NK-92 (cell line): ENCODE results near the gene CDC16.
"Not testable (repeated sequence)": the region's sequence is repeated elsewhere in the genome, so short reads cannot be mapped to it uniquely, and the experiment has no call there.

Experiments
- DNase-seq: peaks from one replicate; lab custom pipeline; 2025; ENCODE audit not compliant: unreplicated experiment; lab: John Stamatoyannopoulos, UW

The CDC16 gene

GRCh38 chr13:114227528-114227927 is 7.2 kb upstream of the CDC16 start:
- DNase-seq, result no peak

- no peak for DNase-seq
Observed at GRCh38 chr13:114228176-114228575, 6.5 kb upstream of the CDC16 start.

- no peak for DNase-seq
Observed at GRCh38 chr13:114229506-114229905, 5.2 kb upstream of the CDC16 start.

- DNase-seq, result no peak
Observed at GRCh38 chr13:114230117-114230516, 4.6 kb upstream of the CDC16 start.

- DNase-seq, result no peak
Observed at GRCh38 chr13:114230575-114230974, 4.1 kb upstream of the CDC16 start.

- no peak for DNase-seq
Observed at GRCh38 chr13:114231886-114232285, 2.8 kb upstream of the CDC16 start.

- DNase-seq, result no peak
Observed at GRCh38 chr13:114234266-114234644, 442 bp upstream of the CDC16 start.

- no peak for DNase-seq
Observed at GRCh38 chr13:114235697-114236096, 1.0 kb downstream of the CDC16 start.

GRCh38 chr13:114236227-114236626 is 1.5 kb downstream of the CDC16 start:
- no peak for DNase-seq

- DNase-seq, result no peak
Observed at GRCh38 chr13:114237415-114238112, 2.9 kb downstream of the CDC16 start.

- no peak for DNase-seq
Observed at GRCh38 chr13:114241918-114242317, 7.2 kb downstream of the CDC16 start.

GRCh38 chr13:114243971-114244370 is 9.3 kb downstream of the CDC16 start:
- no peak for DNase-seq

- no peak for DNase-seq
Observed at GRCh38 chr13:114244637-114245036, 9.9 kb downstream of the CDC16 start.

GRCh38 chr13:114248011-114248410 is 13.3 kb downstream of the CDC16 start:
- DNase-seq, result no peak

GRCh38 chr13:114249077-114249476 is 14.4 kb downstream of the CDC16 start:
- no peak for DNase-seq

- DNase-seq, result not testable (repeated sequence)
Observed at GRCh38 chr13:114251639-114252440, 17.1 kb downstream of the CDC16 start.

- no peak for DNase-seq
Observed at GRCh38 chr13:114256547-114256946, 21.9 kb downstream of the CDC16 start.

GRCh38 chr13:114257014-114257413 is 22.3 kb downstream of the CDC16 start:
- no peak for DNase-seq

- no peak for DNase-seq
Observed at GRCh38 chr13:114258589-114258988, 23.9 kb downstream of the CDC16 start.

- no peak for DNase-seq
Observed at GRCh38 chr13:114259374-114259773, 24.7 kb downstream of the CDC16 start.

GRCh38 chr13:114259974-114260373 is 25.3 kb downstream of the CDC16 start:
- no peak for DNase-seq

GRCh38 chr13:114260814-114261213 is 26.1 kb downstream of the CDC16 start:
- no peak for DNase-seq
